Fibroblast of lung (primary cell): Measurements from ENCODE around the gene AGAP1. TPM values are rescaled to one million over a fixed set of nuclear protein-coding genes. Genes with fewer than 3 reads are reported as not detected.

Experiments
- DNase-seq, 2 donors: peaks; one replicate each; pipeline versions ENCODE4 v3.0.0 to v3.0.0-alpha.2; 2010; ENCODE audit warnings: low read depth in 2 of 2
- H2AFZ ChIP-seq: 2 replicates; pipeline ENCODE4 v1.5.1; 2012; ENCODE audit warnings: low read length, control low read depth, inconsistent platforms
- H3K27ac ChIP-seq: 2 replicates; pipeline ENCODE4 v1.5.1; 2011; ENCODE audit warnings: low read length, control low read depth; ENCODE audit not compliant: insufficient read depth
- H3K27me3 ChIP-seq: 2 replicates; pipeline ENCODE4 v1.5.1; 2011; ENCODE audit warnings: mild to moderate bottlenecking, low read length; ENCODE audit not compliant: control insufficient read depth, insufficient read depth
- H3K36me3 ChIP-seq: 2 replicates; pipeline ENCODE4 v1.5.1; 2011; ENCODE audit warnings: low read length; ENCODE audit not compliant: control insufficient read depth, insufficient read depth
- H3K4me1 ChIP-seq: 2 replicates; pipeline ENCODE4 v1.5.1; 2011; ENCODE audit warnings: low read length; ENCODE audit not compliant: control insufficient read depth, insufficient read depth; ENCODE audit errors: extremely low read depth
- H3K4me2 ChIP-seq: 2 replicates; pipeline ENCODE4 v1.5.1; 2011; ENCODE audit warnings: low read length, control low read depth; ENCODE audit not compliant: insufficient read depth; ENCODE audit errors: extremely low read depth
- H3K4me3 ChIP-seq, 4 experiments: fragments of 200-600 bp in 1 of 4; sonication (generic) in 1 of 4; replicated peaks in 1 of 4; 2 replicates each; pipeline ENCODE4 v1.5.1; 2011 to 2016; ENCODE audit warnings: low read length in 4 of 4, low read depth in 3 of 4, mild to moderate bottlenecking in 3 of 4, control low read depth in 2 of 4, inconsistent platforms in 1 of 4, mixed read lengths in 1 of 4; ENCODE audit not compliant: insufficient read depth in 1 of 4; ENCODE audit errors: control extremely low read depth in 1 of 4
- H3K79me2 ChIP-seq: 2 replicates; pipeline ENCODE4 v1.5.1; 2012; ENCODE audit warnings: mild to moderate bottlenecking, low read length, inconsistent platforms; ENCODE audit not compliant: control insufficient read depth, insufficient read depth
- H3K9ac ChIP-seq: 2 replicates; pipeline ENCODE4 v1.5.1; 2011; ENCODE audit warnings: mild to moderate bottlenecking, low read length, control low read depth; ENCODE audit not compliant: insufficient read depth
- H3K9me3 ChIP-seq: 2 replicates; pipeline ENCODE4 v1.5.1; 2012; ENCODE audit warnings: low read depth, low read length; ENCODE audit not compliant: control insufficient read depth, insufficient read depth
- H4K20me1 ChIP-seq: 2 replicates; pipeline ENCODE4 v1.5.1; 2011; ENCODE audit warnings: low read length; ENCODE audit not compliant: control insufficient read depth, insufficient read depth; ENCODE audit errors: extremely low read depth
- CTCF ChIP-seq, 2 donors: IDR thresholded peaks in 1 of 2; conservative IDR thresholded peaks in 1 of 2; 1 replicate in 1 of 2; 2 replicates in 1 of 2; pipeline ENCODE4 v1.5.1; 2011 to 2012; ENCODE audit warnings: low read length in 2 of 2, control low read depth in 1 of 2, inconsistent platforms in 1 of 2, low read depth in 1 of 2, mild to moderate bottlenecking in 1 of 2
- EZH2 ChIP-seq: IDR thresholded peaks from 2 replicates; pipeline ENCODE4 v1.5.1; 2012; ENCODE audit warnings: low read length, control low read depth, mild to moderate bottlenecking; ENCODE audit errors: missing control alignments
- polyA plus RNA-seq, 2 donors: library from polyadenylated mRNA; depleted of rRNA in 1 of 2; stranded (reverse) in 1 of 2; unstranded in 1 of 2; fragments of >200 nt; gene quantifications; 2 replicates each; pipeline ENCODE4 v1.2.1, GENCODE V29; 2011 to 2012; ENCODE audit warnings: missing spikeins in 1 of 2
- total RNA-seq: library from RNA; depleted of rRNA; stranded (reverse); fragments of >200 nt; gene quantifications from 2 replicates; pipeline ENCODE4 v1.2.1, GENCODE V29; 2014

AGAP1 gene
- total and polyA plus RNA-seq, 2 donors (not counting 1 experiment from before 2014, with no cell fraction given), result 10.6 to 14.0 TPM

GRCh38 chr2:236178890-236179235, 685.0 kb downstream of the AGAP1 start:
- H4K20me1 ChIP-seq, result no peaks in the 10 kb centered on the region
- H2AFZ ChIP-seq, result no peak overlapping the region
- peaks cover 2% of the 10 kb centered on the region for H3K4me1 ChIP-seq
- H3K27me3 ChIP-seq, result peaks cover 15% of the 10 kb centered on the region
- H3K79me2 ChIP-seq, result no peaks in the 10 kb centered on the region
- H3K27ac ChIP-seq, result no peak overlapping the region
- peak overlapping the region; percentile 82 for H3K4me2 ChIP-seq
- H3K4me3 ChIP-seq, result peak overlapping the region in 3 of 4 experiments; percentile 27 to 56 (median 38)
- no peak overlapping the region for H3K9ac ChIP-seq
- DNase-seq, result peak in 1 of 2 donors; percentile 17
- TF ChIP-seq CTCF (conservative IDR thresholded peaks at IDR 0.05 in 1 of 2, IDR thresholded peaks at IDR 0.05 in 1 of 2; ENCODE audit: low read depth in 1 of 2, low read length in 2 of 2) (no peak), EZH2 (no peak)
- no peaks in the 10 kb centered on the region for H3K9me3 ChIP-seq
- H3K36me3 ChIP-seq, result no peaks in the 10 kb centered on the region

- Histone ChIP-seq H3K27ac (no peak overlapping the region), H3K79me2 (no peaks in the 10 kb centered on the region), H2AFZ (no peak overlapping the region), H3K36me3 (no peaks in the 10 kb centered on the region), H3K27me3 (peaks cover 10% of the 10 kb centered on the region), H4K20me1 (no peaks in the 10 kb centered on the region), H3K9ac (peak overlapping the region; percentile 36), H3K9me3 (no peaks in the 10 kb centered on the region), H3K4me3 (peak overlapping the region in 3 of 4 experiments; percentile 27 to 56 (median 38)), H3K4me2 (peak overlapping the region; percentile 82), H3K4me1 (peaks cover 2% of the 10 kb centered on the region)
- TF ChIP-seq EZH2 (no peak), CTCF (conservative IDR thresholded peaks at IDR 0.05 in 1 of 2, IDR thresholded peaks at IDR 0.05 in 1 of 2; ENCODE audit: low read depth in 1 of 2, low read length in 2 of 2) (no peak)
- DNase-seq, result peak; percentile 22 to 52
Measured at GRCh38 chr2:236179236-236180075, 685.6 kb downstream of the AGAP1 start.

- TF ChIP-seq EZH2 (no peak), CTCF (conservative IDR thresholded peaks at IDR 0.05 in 1 of 2, IDR thresholded peaks at IDR 0.05 in 1 of 2; ENCODE audit: low read depth in 1 of 2, low read length in 2 of 2) (no peak)
- Histone ChIP-seq H3K27me3 (peaks cover 2% of the 10 kb centered on the region), H3K9ac (no peak overlapping the region), H3K27ac (no peak overlapping the region), H3K4me3 (peak overlapping the region in 2 of 4 experiments; percentile 6 to 56), H3K79me2 (no peaks in the 10 kb centered on the region), H4K20me1 (no peaks in the 10 kb centered on the region), H3K4me1 (peaks cover 2% of the 10 kb centered on the region), H2AFZ (no peak overlapping the region), H3K9me3 (no peaks in the 10 kb centered on the region), H3K36me3 (no peaks in the 10 kb centered on the region), H3K4me2 (peak overlapping the region; percentile 76)
- peak; percentile 13 to 83 for DNase-seq
Measured at GRCh38 chr2:236180076-236180816, 686.4 kb downstream of the AGAP1 start.
